AG09319 (cell line): ENCODE measurements around the gene RBBP4.
"Not testable (repeated sequence)": the region's sequence is repeated elsewhere in the genome, so short reads cannot be mapped to it uniquely, and the experiment has no call there.

Source experiments
- DNase-seq: peaks from one replicate; pipeline ENCODE4 v3.0.0-alpha.2; 2010; ENCODE audit warnings: low read depth; ENCODE audit errors: extremely low read depth
- TF ChIP-seq, protein P1 (sequence below): IDR thresholded peaks from 2 replicates; pipeline ENCODE4 v1.5.1; 2011; ENCODE audit warnings: low read depth, mild to moderate bottlenecking, inconsistent platforms, low read length, moderate library complexity

Gene RBBP4

DNA sequence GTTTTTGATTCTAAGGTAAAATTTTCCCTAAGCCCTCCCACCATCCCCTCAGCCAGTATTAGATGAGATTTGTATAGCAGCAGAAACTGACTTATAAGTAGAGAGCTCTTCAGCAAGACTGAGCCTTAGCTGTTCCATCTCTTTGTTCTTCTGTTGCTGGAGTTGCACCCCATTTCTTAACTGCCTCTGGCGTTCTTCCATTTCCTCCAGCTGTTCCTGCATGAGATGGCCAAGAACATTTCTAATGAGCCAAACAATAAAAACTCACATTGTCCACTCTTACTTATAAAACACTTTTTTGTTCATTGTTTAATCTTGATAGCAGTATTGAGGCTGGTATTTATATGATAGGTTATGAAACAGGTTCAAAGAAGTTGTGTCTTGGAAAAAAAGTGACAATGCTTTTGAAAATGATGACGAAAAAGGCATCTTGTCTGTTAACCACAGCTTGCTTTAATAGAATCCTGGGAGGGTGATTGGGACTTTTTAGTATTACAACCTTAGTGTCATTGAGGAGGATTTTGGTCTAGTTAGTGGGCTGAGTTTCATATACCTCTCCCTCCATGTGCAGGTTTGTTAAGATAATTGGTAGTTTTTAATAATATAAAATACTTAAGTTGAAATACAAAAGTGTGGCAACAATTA lies 33.3 kb downstream of the RBBP4 start:
- peak; percentile 50 for DNase-seq
- TF ChIP-seq, protein P1, sequence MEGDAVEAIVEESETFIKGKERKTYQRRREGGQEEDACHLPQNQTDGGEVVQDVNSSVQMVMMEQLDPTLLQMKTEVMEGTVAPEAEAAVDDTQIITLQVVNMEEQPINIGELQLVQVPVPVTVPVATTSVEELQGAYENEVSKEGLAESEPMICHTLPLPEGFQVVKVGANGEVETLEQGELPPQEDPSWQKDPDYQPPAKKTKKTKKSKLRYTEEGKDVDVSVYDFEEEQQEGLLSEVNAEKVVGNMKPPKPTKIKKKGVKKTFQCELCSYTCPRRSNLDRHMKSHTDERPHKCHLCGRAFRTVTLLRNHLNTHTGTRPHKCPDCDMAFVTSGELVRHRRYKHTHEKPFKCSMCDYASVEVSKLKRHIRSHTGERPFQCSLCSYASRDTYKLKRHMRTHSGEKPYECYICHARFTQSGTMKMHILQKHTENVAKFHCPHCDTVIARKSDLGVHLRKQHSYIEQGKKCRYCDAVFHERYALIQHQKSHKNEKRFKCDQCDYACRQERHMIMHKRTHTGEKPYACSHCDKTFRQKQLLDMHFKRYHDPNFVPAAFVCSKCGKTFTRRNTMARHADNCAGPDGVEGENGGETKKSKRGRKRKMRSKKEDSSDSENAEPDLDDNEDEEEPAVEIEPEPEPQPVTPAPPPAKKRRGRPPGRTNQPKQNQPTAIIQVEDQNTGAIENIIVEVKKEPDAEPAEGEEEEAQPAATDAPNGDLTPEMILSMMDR: no peak

DNA sequence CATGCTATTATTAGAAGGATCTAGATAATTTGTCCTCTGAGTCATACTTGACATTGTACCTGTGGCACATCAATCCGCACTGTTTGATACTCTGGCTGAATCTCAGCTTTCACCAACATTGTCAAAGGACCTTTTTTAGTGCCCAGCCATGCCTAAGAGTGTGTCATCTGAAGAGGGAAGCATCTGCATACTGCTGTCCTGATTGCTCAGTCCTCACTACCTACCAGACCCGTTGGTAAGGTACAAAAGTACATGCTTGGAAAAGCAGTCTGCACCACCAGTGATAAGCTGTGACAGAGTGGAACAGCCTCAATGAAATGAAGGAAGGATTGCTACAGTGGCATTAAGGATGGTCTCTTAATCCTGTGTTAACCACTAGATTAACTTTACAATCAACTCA lies 34.5 kb downstream of the RBBP4 start:
- TF ChIP-seq, protein P1: no peak
- no peak for DNase-seq

DNA sequence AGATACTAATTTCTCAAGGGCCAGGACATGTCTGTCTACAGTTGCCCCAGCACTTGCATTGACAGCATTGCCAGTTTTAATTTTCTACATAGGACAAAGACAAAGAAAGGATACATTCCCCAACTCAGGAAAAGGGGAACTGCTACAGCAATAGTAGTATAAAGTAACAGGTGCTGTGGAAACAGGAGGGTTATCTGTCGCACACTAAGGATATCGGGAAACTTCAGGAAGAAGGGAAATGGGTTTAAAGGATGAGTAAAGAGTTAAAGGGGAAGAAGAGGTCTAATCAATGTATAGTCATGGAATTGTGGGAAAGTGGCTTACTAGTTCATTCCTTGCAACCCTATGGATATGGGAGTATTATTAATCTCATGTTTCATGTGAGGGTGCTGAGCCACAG lies 35.4 kb downstream of the RBBP4 start:
- DNase-seq: no peak
- TF ChIP-seq, protein P1: no peak

DNA sequence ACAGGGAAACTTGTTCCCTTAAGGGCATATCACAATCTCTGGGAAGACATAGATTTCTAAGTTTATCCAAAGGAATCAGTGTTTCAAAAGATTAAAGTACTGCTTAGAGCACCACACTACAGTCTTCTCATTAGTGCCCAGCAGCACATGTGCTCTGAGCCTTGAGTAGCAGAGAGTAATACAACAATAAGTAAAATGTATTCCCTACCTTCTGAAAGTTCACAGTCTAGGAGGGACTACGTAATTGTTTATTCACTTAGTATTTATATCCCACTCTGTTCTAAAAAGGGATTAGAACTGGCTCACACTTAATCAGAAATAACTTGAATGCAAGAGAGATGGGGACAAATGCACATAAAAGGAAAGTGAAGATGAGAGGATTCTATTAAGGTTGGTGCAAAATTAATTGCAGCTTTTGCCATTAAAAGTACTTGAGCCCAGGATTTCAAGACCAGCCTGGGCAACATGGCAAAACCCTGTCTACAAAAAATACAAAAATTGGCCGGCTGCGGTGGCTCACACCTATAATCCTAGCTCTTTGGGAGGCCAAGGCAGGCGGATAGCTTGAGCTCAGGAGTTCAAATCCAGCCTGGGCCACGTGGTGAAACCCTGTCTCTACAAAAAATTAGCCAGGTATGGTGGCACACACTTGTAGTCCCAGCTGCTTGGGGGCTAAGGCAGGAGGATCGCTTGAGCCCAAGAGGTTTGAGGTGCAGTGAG lies 42.6 kb downstream of the RBBP4 start:
- TF ChIP-seq, protein P1: no peak

DNA sequence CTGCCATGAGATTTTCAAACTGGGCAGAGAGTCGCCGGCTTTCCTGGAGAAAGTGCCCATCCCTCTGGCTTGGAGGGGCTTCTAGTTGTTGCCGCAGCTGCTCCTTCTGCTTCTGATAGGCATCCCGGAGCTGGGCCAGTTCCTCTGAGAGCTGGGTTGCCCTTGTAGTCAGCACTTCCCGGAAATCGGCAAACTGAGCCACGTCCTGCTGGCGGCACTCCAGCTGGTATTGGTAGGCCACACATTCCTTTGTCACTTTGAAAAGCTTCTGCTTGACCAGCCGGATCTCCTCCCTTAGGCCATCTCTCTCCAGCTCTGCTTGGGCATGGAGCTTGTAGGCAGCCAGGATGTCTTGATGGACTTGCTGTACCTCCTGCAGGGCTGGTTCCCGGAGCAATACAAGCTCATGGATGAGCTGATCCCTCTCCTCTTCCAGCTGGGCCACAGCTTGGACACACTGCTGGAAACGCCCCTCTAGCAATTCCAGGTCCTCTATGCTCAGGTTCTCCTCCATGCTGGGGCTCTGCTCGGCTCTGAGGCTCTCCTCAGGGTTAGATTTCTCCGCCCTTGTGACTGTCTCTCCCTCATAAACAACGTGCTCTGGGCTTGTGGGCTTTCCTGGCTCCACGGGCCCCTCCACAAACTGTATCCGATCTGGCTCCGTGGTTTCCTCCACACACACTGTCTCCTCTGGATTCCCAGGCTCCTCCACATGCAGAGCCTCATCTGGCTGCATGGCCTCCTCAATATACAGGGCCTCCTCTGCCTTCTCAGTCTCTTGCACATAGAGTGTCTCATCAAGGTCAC lies 44.3 kb downstream of the RBBP4 start:
- TF ChIP-seq, protein P1: no peak
- DNase-seq: peak; percentile 66

More for the DNA sequence above, 42.6 kb downstream of the RBBP4 start:
- DNase-seq: no peak

DNA sequence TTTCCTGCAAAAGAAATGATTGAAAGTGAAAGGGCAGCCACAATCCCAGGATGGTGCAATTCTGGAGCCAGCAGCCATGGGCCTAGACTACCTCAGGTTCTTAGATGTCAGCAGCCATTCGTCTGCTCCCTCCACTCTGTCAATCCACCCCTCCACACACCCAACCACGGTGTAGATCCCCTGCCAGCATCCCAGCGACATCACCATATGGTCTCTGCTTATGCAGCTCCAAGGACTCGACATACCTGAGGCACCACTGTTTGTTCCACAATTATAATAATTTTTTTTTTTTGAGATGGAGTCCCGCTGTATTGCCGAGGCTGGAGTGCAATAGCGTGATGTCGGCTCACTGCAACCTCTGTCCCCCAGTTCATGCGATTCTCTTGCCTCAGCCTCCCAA lies 45.0 kb downstream of the RBBP4 start:
- TF ChIP-seq, protein P1: no peak
- DNase-seq: no peak

DNA sequence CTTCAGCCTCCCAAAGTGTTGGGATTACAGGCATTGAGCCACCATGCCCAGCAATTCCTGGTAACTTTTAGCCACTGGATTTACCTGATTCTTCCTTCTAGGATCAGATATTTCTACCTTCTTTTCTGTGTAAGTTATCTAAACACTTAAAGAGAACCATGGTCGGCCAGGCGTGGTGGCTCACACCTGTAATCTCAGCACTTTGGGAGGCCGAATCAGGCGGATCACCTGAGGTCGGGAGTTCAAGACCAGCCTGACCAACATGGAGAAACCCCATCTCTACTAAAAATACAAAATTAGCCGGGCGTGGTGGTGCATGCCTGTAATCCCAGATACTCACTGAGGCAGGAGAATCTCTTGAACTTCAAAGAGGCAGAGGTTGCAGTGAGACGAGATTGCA lies 46.0 kb downstream of the RBBP4 start:
- DNase-seq: not testable (repeated sequence)
